ENCODE results near the gene STXBP2. TPM values are rescaled to one million over a fixed set of nuclear protein-coding genes. Genes with fewer than 3 reads are reported as not detected.
A peak's percentile ranks its signal among the peaks of the same experiment; 100 is the strongest.

STXBP2 gene
- total and polyA plus RNA-seq, 9 of the 15 experiments (the other 6 are each of a cell fraction or from before 2014, with no cell fraction given): 2.5 to 163 (median 71.3) TPM

DNA sequence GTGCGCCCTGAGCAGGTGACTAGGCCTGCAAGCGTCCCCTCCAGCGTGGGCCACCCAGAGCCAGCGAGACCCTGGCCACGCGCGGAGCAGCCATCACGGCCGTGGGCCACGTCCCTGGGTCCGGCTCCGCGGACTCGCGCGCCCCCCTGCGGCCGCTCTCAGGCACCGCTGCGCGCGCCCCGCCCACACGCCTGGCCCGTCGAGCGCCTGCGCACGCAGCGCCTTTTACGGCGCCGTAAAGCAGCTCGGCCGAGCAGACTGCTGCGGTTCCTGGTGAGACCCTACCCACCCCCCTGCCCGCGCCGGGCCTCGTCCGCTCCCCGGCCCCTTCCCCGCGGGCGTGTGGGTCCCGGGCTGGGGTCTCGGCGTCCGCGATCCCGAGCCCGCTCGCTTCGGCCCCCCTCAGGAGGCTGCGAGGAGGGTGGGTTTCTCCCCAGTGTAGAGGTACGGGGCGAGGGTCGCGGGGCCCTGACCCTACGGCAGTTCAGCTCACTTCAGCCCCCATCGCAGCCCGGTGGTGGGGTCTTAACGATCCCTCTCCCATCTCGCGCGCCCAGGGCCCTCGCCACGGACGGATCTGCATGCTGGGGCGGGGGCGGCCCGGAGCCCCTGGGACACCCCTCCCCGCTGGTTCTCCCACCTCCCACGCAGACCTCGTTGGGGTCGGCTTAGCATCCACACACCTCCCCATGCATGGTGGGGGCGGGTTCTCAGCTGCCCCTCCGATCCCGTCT, 43.9 kb downstream of the STXBP2 start, which contains the start of gene TRAPPC5 (continued):
- TF ChIP-seq RB1 (IDR thresholded peaks at IDR 0.05; ENCODE audit: low read depth): peak; percentile 96
- TF ChIP-seq ZNF347 (CRISPR knock-in tag; IDR thresholded peaks at IDR 0.05; ENCODE audit: low read depth): no peak
- no peak for TF ChIP-seq ZBTB12 (CRISPR knock-in tag; IDR thresholded peaks at IDR 0.05)
- 0 out of 2 replicates have a peak, but pooled peaks have one; percentile 22 for TF ChIP-seq BHLHE40 (IDR thresholded peaks at IDR 0.05; ENCODE audit: low read length)
- TF ChIP-seq ZNF3 (CRISPR knock-in tag; IDR thresholded peaks at IDR 0.05): no peak
- no peak for TF ChIP-seq ESRRB (CRISPR knock-in tag; IDR thresholded peaks at IDR 0.05; ENCODE audit: borderline replicate concordance)
- TF ChIP-seq, protein P1, sequence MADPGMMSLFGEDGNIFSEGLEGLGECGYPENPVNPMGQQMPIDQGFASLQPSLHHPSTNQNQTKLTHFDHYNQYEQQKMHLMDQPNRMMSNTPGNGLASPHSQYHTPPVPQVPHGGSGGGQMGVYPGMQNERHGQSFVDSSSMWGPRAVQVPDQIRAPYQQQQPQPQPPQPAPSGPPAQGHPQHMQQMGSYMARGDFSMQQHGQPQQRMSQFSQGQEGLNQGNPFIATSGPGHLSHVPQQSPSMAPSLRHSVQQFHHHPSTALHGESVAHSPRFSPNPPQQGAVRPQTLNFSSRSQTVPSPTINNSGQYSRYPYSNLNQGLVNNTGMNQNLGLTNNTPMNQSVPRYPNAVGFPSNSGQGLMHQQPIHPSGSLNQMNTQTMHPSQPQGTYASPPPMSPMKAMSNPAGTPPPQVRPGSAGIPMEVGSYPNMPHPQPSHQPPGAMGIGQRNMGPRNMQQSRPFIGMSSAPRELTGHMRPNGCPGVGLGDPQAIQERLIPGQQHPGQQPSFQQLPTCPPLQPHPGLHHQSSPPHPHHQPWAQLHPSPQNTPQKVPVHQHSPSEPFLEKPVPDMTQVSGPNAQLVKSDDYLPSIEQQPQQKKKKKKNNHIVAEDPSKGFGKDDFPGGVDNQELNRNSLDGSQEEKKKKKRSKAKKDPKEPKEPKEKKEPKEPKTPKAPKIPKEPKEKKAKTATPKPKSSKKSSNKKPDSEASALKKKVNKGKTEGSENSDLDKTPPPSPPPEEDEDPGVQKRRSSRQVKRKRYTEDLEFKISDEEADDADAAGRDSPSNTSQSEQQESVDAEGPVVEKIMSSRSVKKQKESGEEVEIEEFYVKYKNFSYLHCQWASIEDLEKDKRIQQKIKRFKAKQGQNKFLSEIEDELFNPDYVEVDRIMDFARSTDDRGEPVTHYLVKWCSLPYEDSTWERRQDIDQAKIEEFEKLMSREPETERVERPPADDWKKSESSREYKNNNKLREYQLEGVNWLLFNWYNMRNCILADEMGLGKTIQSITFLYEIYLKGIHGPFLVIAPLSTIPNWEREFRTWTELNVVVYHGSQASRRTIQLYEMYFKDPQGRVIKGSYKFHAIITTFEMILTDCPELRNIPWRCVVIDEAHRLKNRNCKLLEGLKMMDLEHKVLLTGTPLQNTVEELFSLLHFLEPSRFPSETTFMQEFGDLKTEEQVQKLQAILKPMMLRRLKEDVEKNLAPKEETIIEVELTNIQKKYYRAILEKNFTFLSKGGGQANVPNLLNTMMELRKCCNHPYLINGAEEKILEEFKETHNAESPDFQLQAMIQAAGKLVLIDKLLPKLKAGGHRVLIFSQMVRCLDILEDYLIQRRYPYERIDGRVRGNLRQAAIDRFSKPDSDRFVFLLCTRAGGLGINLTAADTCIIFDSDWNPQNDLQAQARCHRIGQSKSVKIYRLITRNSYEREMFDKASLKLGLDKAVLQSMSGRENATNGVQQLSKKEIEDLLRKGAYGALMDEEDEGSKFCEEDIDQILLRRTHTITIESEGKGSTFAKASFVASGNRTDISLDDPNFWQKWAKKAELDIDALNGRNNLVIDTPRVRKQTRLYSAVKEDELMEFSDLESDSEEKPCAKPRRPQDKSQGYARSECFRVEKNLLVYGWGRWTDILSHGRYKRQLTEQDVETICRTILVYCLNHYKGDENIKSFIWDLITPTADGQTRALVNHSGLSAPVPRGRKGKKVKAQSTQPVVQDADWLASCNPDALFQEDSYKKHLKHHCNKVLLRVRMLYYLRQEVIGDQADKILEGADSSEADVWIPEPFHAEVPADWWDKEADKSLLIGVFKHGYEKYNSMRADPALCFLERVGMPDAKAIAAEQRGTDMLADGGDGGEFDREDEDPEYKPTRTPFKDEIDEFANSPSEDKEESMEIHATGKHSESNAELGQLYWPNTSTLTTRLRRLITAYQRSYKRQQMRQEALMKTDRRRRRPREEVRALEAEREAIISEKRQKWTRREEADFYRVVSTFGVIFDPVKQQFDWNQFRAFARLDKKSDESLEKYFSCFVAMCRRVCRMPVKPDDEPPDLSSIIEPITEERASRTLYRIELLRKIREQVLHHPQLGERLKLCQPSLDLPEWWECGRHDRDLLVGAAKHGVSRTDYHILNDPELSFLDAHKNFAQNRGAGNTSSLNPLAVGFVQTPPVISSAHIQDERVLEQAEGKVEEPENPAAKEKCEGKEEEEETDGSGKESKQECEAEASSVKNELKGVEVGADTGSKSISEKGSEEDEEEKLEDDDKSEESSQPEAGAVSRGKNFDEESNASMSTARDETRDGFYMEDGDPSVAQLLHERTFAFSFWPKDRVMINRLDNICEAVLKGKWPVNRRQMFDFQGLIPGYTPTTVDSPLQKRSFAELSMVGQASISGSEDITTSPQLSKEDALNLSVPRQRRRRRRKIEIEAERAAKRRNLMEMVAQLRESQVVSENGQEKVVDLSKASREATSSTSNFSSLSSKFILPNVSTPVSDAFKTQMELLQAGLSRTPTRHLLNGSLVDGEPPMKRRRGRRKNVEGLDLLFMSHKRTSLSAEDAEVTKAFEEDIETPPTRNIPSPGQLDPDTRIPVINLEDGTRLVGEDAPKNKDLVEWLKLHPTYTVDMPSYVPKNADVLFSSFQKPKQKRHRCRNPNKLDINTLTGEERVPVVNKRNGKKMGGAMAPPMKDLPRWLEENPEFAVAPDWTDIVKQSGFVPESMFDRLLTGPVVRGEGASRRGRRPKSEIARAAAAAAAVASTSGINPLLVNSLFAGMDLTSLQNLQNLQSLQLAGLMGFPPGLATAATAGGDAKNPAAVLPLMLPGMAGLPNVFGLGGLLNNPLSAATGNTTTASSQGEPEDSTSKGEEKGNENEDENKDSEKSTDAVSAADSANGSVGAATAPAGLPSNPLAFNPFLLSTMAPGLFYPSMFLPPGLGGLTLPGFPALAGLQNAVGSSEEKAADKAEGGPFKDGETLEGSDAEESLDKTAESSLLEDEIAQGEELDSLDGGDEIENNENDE (IDR thresholded peaks at IDR 0.05; ENCODE audit: low read depth, low read length): no peak
- TF ChIP-seq MAZ (CRISPR knock-in tag; conservative IDR thresholded peaks at IDR 0.05 in 1 of 2, IDR thresholded peaks at IDR 0.05 in 1 of 2): peak; percentile 52 to 79
- no peak for TF ChIP-seq RBM39 (optimal IDR thresholded peaks at IDR 0.05; ENCODE audit: low read depth, low read length)
- no peak for TF ChIP-seq ZNF12 (CRISPR knock-in tag; IDR thresholded peaks at IDR 0.05)
- TF ChIP-seq PHB2 (IDR thresholded peaks at IDR 0.05; ENCODE audit: low read depth): no peak
- TF ChIP-seq SNAPC5 (CRISPR knock-in tag; IDR thresholded peaks at IDR 0.05): no peak
- TF ChIP-seq ATF2 (CRISPR knock-in tag; IDR thresholded peaks at IDR 0.05): no peak
